Sigmoid colon (tissue), 7 donors: ENCODE data around the gene UBA7. TPM values are rescaled to one million over a fixed set of nuclear protein-coding genes. Genes with fewer than 3 reads are reported as not detected.

Experiments used
- DNase-seq: peaks from one replicate; pipeline ENCODE4 v3.0.0-alpha.2; 2019
- H3K27ac ChIP-seq, 4 donors: fragments of 200-600 bp; sonication (generic); one replicate each; pipeline ENCODE4 v1.5.1; 2016 to 2019; ENCODE audit warnings: mild to moderate bottlenecking in 1 of 4
- H3K27me3 ChIP-seq, 3 donors: fragments of 200-600 bp; sonication (generic); one replicate each; pipeline ENCODE4 v1.5.1; 2019; ENCODE audit warnings: mild to moderate bottlenecking in 1 of 3
- H3K36me3 ChIP-seq, 4 donors: fragments of 200-600 bp; sonication (generic); one replicate each; pipeline ENCODE4 v1.5.1; 2016 to 2019
- H3K4me1 ChIP-seq, 4 donors: fragments of 200-600 bp; sonication (generic); one replicate each; pipeline ENCODE4 v1.5.1; 2017 to 2019
- H3K4me3 ChIP-seq, 4 donors: fragments of 200-600 bp; sonication (generic); one replicate each; pipeline ENCODE4 v1.5.1; 2017 to 2019; ENCODE audit warnings: mild to moderate bottlenecking in 2 of 4, moderate library complexity in 1 of 4
- H3K9me3 ChIP-seq, 4 donors: fragments of 200-600 bp in 3 of 4; sonication (generic) in 3 of 4; one replicate each; pipeline versions ENCODE4 v1.5.1 to v1.6.1; 2013 to 2019
- EP300 ChIP-seq, 4 donors: sonication (generic); formaldehyde crosslinking; IDR thresholded peaks; one replicate each; pipeline ENCODE4 v1.6.1; 2017; ENCODE audit warnings: antibody characterized with exemption in 4 of 4
- POLR2A ChIP-seq, 2 donors: fragments of 450-650 bp; IDR thresholded peaks; one replicate each; pipeline ENCODE4 v1.6.1; 2016; ENCODE audit warnings: antibody characterized with exemption in 2 of 2, mild to moderate bottlenecking in 2 of 2, moderate library complexity in 2 of 2
- POLR2AphosphoS5 ChIP-seq, 4 donors: sonication (generic); formaldehyde crosslinking; IDR thresholded peaks; one replicate each; pipeline ENCODE4 v1.6.1; 2017; ENCODE audit warnings: antibody characterized with exemption in 4 of 4
- WGBS, 2 donors: extraction: QIAGEN DNeasy Blood & Tissue Kit; methylation state at CpG; one replicate each; pipeline ENCODE4 v1.1.7; 2013; 5-methylcytosine and 5-hydroxymethylcytosine counted together
- intact Hi-C: fragments of 100-400 bp; cut with DNase I; formaldehyde crosslinking; loops from one replicate; pipeline ENCODE4 v1.15.1; 2023
- polyA plus RNA-seq, 3 donors: library from polyadenylated mRNA; stranded (reverse); fragments of 200-250 nt; gene quantifications; one replicate each; pipeline ENCODE4 v1.2.3, GENCODE V29; 2013
- total RNA-seq, 4 donors: library from RNA; depleted of rRNA; stranded (reverse); fragments of >200 nt; gene quantifications; one replicate each; pipeline ENCODE4 v1.1.0, GENCODE V29; 2016
- TF ChIP-seq, protein P1 (sequence below), 4 experiments: fragments of 450-650 bp in 3 of 4; fragments of 200-600 bp in 1 of 4; IDR thresholded peaks; one replicate each; pipeline ENCODE4 v1.5.1; 2016 to 2019; ENCODE audit warnings: antibody characterized with exemption in 4 of 4, mild to moderate bottlenecking in 3 of 4, moderate library complexity in 2 of 4
- donor health status: healthy with polysubstance abuse.
- donor health status: Bipolar disorder and iron deficiency.
- donor health status: healthy.

UBA7 gene
- total and polyA plus RNA-seq, 7 donors: 15.6 to 92.6 (median 41.0) TPM

DNA sequence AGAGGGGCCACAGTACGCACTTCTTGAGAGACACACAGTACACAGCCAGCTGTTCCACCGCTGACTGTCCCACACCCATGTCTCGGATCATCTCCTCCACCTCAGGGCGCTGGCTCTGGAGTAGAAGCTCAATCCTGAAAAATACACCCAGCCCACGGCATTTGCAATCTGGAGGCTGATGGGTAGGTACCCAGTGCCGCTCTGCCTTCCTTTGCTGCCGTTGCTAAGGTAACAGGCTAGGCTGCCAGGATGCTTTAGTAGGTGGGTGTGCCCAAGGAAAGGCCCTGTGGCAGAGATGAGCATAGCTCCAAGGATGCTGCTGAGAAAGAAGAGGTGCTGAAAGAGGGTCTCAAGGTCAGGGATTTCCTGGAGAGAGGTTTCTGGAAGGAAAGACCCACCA lies 28.1 kb upstream of the UBA7 start:
- intact Hi-C loops: loop anchor here (5.0 kb wide), 1 partner anchor 305 kb away; no protein-coding TSS in a partner anchor
- Histone ChIP-seq H3K4me1 (peaks cover 0 to 15% (median 4%) of the 10 kb centered on the region in 4 donors), H3K4me3 (no peak overlapping the region), H3K27me3 (no peaks in the 10 kb centered on the region), H3K9me3 (no peaks in the 10 kb centered on the region), H3K36me3 (no peaks in the 10 kb centered on the region), H3K27ac (no peak overlapping the region)
- 92 to 94% methylated on average over 7 of the region's 7 CpGs for WGBS, 2 donors
- DNase-seq: no peak
- TF ChIP-seq EP300 (IDR thresholded peaks at IDR 0.05) (no peak), POLR2A (IDR thresholded peaks at IDR 0.05) (no peak), POLR2AphosphoS5 (IDR thresholded peaks at IDR 0.05) (no peak)
- TF ChIP-seq, protein P1, sequence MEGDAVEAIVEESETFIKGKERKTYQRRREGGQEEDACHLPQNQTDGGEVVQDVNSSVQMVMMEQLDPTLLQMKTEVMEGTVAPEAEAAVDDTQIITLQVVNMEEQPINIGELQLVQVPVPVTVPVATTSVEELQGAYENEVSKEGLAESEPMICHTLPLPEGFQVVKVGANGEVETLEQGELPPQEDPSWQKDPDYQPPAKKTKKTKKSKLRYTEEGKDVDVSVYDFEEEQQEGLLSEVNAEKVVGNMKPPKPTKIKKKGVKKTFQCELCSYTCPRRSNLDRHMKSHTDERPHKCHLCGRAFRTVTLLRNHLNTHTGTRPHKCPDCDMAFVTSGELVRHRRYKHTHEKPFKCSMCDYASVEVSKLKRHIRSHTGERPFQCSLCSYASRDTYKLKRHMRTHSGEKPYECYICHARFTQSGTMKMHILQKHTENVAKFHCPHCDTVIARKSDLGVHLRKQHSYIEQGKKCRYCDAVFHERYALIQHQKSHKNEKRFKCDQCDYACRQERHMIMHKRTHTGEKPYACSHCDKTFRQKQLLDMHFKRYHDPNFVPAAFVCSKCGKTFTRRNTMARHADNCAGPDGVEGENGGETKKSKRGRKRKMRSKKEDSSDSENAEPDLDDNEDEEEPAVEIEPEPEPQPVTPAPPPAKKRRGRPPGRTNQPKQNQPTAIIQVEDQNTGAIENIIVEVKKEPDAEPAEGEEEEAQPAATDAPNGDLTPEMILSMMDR (IDR thresholded peaks at IDR 0.05): no peak

DNA sequence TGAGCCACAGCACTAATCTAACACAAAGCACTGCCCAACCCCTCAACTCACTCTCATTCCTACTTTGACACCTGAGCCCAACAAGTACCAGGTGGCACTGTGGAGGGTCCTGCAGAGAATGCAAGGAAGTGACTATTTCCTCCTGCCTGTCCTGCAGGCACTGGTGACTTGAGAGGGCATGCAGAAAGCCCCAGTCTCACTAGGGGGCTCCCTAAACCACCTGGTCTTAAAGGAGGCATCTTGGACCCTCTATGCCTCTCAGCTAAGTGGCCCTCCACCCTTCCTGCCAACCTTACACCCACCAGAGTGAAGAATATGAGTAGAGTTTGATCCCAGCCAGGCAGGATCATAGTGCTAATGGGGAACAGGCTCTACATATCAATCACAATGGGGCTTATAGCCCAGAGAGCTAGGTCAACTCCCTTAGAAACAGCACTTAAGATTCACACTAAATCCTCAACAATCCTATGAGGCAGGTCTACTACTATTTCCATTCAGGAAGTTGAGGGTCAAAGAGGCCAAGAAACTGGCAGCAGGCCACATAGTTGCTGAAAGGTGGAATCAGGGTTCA lies 27.5 kb upstream of the UBA7 start:
- H3K4me3 ChIP-seq: no peak overlapping the region
- intact Hi-C loops: loop anchor here (5.0 kb wide), 1 partner anchor 304 kb away; no protein-coding TSS in a partner anchor
- no peak overlapping the region for H3K27ac ChIP-seq
- H3K27me3 ChIP-seq: no peaks in the 10 kb centered on the region
- H3K9me3 ChIP-seq: no peaks in the 10 kb centered on the region
- no peak for DNase-seq
- H3K4me1 ChIP-seq: peaks cover 0 to 15% (median 4%) of the 10 kb centered on the region in 4 donors
- TF ChIP-seq, protein P1 (IDR thresholded peaks at IDR 0.05): no peak
- TF ChIP-seq EP300 (IDR thresholded peaks at IDR 0.05) (no peak), POLR2A (IDR thresholded peaks at IDR 0.05) (no peak), POLR2AphosphoS5 (IDR thresholded peaks at IDR 0.05) (no peak)
- H3K36me3 ChIP-seq: no peaks in the 10 kb centered on the region

DNA sequence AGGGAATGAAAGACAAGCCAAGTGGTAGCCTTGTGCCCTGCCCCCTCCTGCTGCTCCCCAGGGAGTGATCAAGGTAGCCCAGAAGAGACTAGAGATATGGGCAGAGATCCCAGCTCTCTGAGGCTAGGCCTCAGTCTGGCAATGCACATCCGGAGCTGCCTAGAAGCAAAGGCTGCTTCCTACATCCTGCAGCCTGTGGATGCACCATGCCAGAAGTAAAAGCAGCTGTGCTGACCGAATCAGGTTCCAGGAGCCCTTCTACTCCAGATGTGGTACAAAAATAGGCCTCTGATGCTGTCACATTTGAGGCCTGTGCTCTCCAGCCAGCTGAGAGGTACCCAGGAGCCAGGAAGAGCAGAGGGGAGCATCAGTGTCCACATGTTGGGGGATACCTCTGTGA lies 26.6 kb upstream of the UBA7 start:
- Histone ChIP-seq H3K36me3 (no peaks in the 10 kb centered on the region), H3K27me3 (no peaks in the 10 kb centered on the region), H3K9me3 (no peaks in the 10 kb centered on the region), H3K4me3 (no peak overlapping the region), H3K4me1 (peaks cover 0 to 15% (median 4%) of the 10 kb centered on the region in 4 donors), H3K27ac (no peak overlapping the region)
- no peak for TF ChIP-seq POLR2A (IDR thresholded peaks at IDR 0.05)
- WGBS, 2 donors: 82 to 88% methylated on average over 2 of the region's 2 CpGs
- intact Hi-C loops: loop anchor here (5.0 kb wide), 1 partner anchor 303 kb away; no protein-coding TSS in a partner anchor
- no peak for DNase-seq

DNA sequence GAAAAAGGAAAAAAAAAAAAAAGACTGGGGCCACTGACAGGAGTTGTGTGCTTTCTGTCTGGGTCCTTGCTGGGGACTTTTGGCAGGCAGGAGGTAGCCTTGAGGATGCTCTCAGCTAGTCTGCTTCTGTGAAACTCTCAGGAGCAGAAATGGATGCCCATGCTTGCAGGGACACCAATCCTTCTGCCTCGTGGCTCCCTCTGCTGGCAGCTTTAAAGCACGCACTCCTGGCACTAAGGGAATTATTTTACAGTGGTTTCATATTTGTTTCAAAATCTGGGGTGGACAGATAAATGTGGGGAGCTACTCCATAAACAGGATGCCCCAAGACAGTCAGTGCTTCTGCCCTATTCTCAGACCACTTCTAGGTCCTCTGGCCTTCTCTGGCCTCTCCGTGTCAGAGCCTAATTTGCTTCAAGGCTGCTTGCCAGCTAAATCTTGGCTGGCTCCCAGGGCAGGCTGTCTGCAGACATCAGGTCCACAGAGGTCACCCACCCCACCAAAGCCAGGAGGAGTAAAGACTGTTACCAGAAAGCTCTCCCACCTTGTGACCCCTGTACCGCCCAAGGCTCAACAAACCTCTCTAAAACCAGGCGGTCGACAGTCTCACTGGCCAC lies 25.5 kb upstream of the UBA7 start:
- no peak overlapping the region for H3K4me3 ChIP-seq
- no peaks in the 10 kb centered on the region for H3K27me3 ChIP-seq
- DNase-seq: peak; percentile 87
- TF ChIP-seq POLR2A (IDR thresholded peaks at IDR 0.05) (no peak), EP300 (IDR thresholded peaks at IDR 0.05) (no peak), POLR2AphosphoS5 (IDR thresholded peaks at IDR 0.05) (peak in 1 of 4 donors; percentile 49)
- TF ChIP-seq, protein P1 (IDR thresholded peaks at IDR 0.05): peak; percentile 77 to 89 (median 84)
- intact Hi-C loops: loop anchor here (1.0 to 2.0 kb wide), 2 partner anchors 37 to 138 kb away; no protein-coding TSS in a partner anchor
- H3K9me3 ChIP-seq: no peaks in the 10 kb centered on the region
- peak overlapping the region in 2 of 4 donors; percentile 9 to 25 for H3K27ac ChIP-seq
- WGBS, 2 donors: 47 to 48% methylated on average over 6 of the region's 6 CpGs
- peaks cover 0 to 15% (median 4%) of the 10 kb centered on the region in 4 donors for H3K4me1 ChIP-seq
- H3K36me3 ChIP-seq: no peaks in the 10 kb centered on the region

DNA sequence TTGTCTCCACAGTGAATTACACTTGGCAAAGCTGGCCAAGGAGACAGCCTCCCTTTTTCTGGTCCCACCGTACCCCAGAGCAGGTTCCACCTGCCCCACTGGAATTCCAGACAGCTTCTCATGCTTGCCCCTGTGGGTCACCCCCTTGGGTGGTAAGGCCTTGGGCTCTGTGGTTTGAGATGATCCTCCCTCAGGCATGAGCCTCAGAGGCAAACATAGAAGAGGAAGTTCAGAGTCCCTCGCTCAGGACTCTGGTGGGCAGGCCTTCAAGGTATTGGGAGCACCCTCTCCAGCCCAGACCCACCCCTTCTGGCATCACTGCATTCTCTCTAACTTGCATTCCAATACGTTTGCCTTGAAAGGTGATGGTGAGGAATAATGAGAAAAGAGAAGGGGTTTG lies 17.6 kb upstream of the UBA7 start:
- no peaks in the 10 kb centered on the region for H3K9me3 ChIP-seq
- no peak for TF ChIP-seq EP300 (IDR thresholded peaks at IDR 0.05)
- no peak overlapping the region for H3K4me3 ChIP-seq
- H3K27ac ChIP-seq: no peak overlapping the region
- no peak for DNase-seq
- H3K4me1 ChIP-seq: no peaks in the 10 kb centered on the region
- peaks cover 0 to 4% (median 0%) of the 10 kb centered on the region in 4 donors for H3K36me3 ChIP-seq
- intact Hi-C loops: no loop called here
- WGBS, 2 donors: 59 to 89% methylated on average over 3 of the region's 3 CpGs
- H3K27me3 ChIP-seq: no peaks in the 10 kb centered on the region
